Keratinocyte (primary cell): ENCODE data around the gene WNT9A.

Source experiments
- EZH2 ChIP-seq: IDR thresholded peaks from one replicate; pipeline ENCODE4 v1.6.1; 2012; ENCODE audit warnings: inconsistent platforms, mild to moderate bottlenecking, low read length, moderate library complexity
- TF ChIP-seq, protein P1 (sequence below), 3 experiments: IDR thresholded peaks in 1 of 3; conservative IDR thresholded peaks in 1 of 3; optimal IDR thresholded peaks in 1 of 3; 2 replicates in 2 of 3; 3 replicates in 1 of 3; pipeline versions ENCODE3 to v1.5.1; 2011; ENCODE audit warnings: low read length in 3 of 3, mild to moderate bottlenecking in 3 of 3, moderate library complexity in 2 of 3, control low read depth in 1 of 3, inconsistent platforms in 1 of 3; ENCODE audit not compliant: insufficient read depth in 2 of 3; ENCODE audit errors: extremely low read depth in 1 of 3

- no peak for TF ChIP-seq EZH2
- TF ChIP-seq, protein P1, sequence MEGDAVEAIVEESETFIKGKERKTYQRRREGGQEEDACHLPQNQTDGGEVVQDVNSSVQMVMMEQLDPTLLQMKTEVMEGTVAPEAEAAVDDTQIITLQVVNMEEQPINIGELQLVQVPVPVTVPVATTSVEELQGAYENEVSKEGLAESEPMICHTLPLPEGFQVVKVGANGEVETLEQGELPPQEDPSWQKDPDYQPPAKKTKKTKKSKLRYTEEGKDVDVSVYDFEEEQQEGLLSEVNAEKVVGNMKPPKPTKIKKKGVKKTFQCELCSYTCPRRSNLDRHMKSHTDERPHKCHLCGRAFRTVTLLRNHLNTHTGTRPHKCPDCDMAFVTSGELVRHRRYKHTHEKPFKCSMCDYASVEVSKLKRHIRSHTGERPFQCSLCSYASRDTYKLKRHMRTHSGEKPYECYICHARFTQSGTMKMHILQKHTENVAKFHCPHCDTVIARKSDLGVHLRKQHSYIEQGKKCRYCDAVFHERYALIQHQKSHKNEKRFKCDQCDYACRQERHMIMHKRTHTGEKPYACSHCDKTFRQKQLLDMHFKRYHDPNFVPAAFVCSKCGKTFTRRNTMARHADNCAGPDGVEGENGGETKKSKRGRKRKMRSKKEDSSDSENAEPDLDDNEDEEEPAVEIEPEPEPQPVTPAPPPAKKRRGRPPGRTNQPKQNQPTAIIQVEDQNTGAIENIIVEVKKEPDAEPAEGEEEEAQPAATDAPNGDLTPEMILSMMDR (optimal IDR thresholded peaks at IDR 0.05 in 1 of 3, IDR thresholded peaks at IDR 0.05 in 1 of 3, conservative IDR thresholded peaks at IDR 0.05 in 1 of 3; ENCODE audit: extremely low read depth in 1 of 3, insufficient read depth in 2 of 3, low read length in 3 of 3) = no peak
Measured at GRCh38 chr1:227894831-227895451, 52.8 kb downstream of the WNT9A start.
